ENCODE data around the gene CEACAM18. TPM values are rescaled to one million over a fixed set of nuclear protein-coding genes. Genes with fewer than 3 reads are reported as not detected.

Gene CEACAM18
- total RNA-seq, 1 experiment from 2014 or later, result not detected

DNA sequence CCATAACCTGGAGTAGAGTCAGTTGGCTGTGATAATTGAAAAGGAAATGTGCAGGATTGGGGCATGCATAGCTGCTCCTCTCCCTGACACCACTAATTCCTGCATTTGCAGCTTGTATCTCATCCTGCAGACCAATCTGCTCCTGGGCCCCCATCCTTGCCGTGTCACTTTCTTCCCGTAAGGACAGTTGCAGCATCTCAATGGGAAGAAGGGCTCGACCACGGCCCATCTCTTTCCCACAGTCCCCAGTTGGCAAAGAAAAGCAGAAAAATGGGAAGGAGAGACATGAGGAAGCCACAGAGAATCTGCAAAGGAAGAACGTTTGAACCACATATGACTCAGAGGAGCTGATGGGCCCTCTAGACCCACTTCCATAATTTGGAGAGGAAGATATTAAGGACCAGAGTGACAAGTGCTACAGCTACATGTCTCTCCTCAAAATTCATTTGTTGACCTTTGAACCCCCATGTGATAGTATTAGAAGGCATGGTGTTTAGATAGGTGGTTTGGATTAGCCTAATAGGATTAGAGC, 25.0 kb downstream of the CEACAM18 start:
- no peaks in the 10 kb centered on the region for H3K9me3 Mint-ChIP-seq (ENCODE audit: unreplicated experiment)
- CTCF ChIA-PET, result interaction anchor here (1.3 to 1.6 kb wide), 2 partner anchors 11 to 154 kb away, joined by 3 to 9 read pairs; no protein-coding TSS in a partner anchor
- BruUV-seq (replicated peaks), result no TSS peak
- no peaks in the 10 kb centered on the region for H3K4me1 Mint-ChIP-seq (ENCODE audit: insufficient read depth, unreplicated experiment)
- H3K36me3 Mint-ChIP-seq (ENCODE audit: insufficient read depth, unreplicated experiment), result no peaks in the 10 kb centered on the region
- no peak overlapping the region for H3K4me3 Mint-ChIP-seq (ENCODE audit: unreplicated experiment)
- TF ChIP-seq, protein P1, sequence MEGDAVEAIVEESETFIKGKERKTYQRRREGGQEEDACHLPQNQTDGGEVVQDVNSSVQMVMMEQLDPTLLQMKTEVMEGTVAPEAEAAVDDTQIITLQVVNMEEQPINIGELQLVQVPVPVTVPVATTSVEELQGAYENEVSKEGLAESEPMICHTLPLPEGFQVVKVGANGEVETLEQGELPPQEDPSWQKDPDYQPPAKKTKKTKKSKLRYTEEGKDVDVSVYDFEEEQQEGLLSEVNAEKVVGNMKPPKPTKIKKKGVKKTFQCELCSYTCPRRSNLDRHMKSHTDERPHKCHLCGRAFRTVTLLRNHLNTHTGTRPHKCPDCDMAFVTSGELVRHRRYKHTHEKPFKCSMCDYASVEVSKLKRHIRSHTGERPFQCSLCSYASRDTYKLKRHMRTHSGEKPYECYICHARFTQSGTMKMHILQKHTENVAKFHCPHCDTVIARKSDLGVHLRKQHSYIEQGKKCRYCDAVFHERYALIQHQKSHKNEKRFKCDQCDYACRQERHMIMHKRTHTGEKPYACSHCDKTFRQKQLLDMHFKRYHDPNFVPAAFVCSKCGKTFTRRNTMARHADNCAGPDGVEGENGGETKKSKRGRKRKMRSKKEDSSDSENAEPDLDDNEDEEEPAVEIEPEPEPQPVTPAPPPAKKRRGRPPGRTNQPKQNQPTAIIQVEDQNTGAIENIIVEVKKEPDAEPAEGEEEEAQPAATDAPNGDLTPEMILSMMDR (IDR thresholded peaks at IDR 0.05; ENCODE audit: unreplicated experiment), result no peak
- no peak overlapping the region for H3K27ac Mint-ChIP-seq (ENCODE audit: low read depth, unreplicated experiment)
- DNase-seq (ENCODE audit: unreplicated experiment), result no peak
- intact Hi-C loops (cut with micrococcal nuclease), result no loop called here
- POLR2A ChIA-PET, result no interaction called here
- H3K27me3 Mint-ChIP-seq (ENCODE audit: insufficient read depth, unreplicated experiment), result no peaks in the 10 kb centered on the region

DNA sequence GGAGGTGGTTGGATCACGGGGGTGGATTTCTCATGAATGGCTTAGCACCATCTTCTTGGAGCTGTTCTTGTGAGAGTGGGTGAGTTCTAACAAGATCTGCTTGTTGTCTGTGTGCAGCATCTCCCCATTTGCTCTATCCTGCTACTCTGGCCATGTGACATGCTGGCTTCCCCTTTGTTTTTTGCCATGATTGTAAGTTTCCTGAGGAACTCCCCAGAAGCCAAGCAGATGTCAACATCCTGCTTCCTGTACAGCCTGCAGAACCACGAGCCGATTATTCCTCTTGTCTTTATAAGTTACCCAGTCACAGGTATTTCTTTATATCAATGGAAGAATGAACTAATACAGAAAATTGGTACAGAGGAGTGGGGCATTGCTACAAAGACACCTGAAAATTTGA, 25.6 kb downstream of the CEACAM18 start:
- H3K9me3 Mint-ChIP-seq (ENCODE audit: unreplicated experiment), result no peaks in the 10 kb centered on the region
- POLR2A ChIA-PET, result no interaction called here

DNA sequence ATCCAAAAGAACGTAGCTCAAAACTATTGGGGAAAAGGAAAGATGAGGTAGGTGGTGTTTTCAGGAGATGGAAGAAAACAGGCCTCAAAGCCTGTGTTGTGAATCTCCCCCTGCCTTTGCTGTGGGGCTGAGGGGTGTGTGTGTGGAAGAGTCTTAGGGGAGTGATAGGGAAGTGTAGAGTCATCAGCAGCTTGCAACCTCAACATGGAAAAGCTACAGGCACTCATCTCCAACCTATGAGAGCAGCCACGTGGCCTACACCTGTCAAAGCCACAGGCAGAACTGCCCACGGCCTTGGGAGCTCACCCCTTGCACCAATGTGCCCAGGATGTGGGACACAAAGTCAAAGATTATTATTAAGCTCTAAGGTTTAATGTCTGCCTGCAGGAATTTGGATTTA, 27.6 kb downstream of the CEACAM18 start:
- intact Hi-C loops (cut with micrococcal nuclease), result no loop called here
- no peaks in the 10 kb centered on the region for H3K36me3 Mint-ChIP-seq (ENCODE audit: insufficient read depth, unreplicated experiment)
- TF ChIP-seq, protein P1 (IDR thresholded peaks at IDR 0.05; ENCODE audit: unreplicated experiment), result no peak
- ChIA-PET CTCF (interaction anchor here (1.0 to 2.7 kb wide), 3 partner anchors 8 to 33 kb away, joined by 3 to 14 read pairs (median 8); no protein-coding TSS in a partner anchor), POLR2A (no interaction called here)
- H3K4me1 Mint-ChIP-seq (ENCODE audit: insufficient read depth, unreplicated experiment), result no peaks in the 10 kb centered on the region
- H3K4me3 Mint-ChIP-seq (ENCODE audit: unreplicated experiment), result no peak overlapping the region
- H3K27me3 Mint-ChIP-seq (ENCODE audit: insufficient read depth, unreplicated experiment), result no peaks in the 10 kb centered on the region
- no TSS peak for BruUV-seq (replicated peaks)
- no peak overlapping the region for H3K27ac Mint-ChIP-seq (ENCODE audit: low read depth, unreplicated experiment)
- DNase-seq (ENCODE audit: unreplicated experiment), result no peak
- peaks cover 7% of the 10 kb centered on the region for H3K9me3 Mint-ChIP-seq (ENCODE audit: unreplicated experiment)

More for the DNA sequence above, 25.6 kb downstream of the CEACAM18 start:
- TF ChIP-seq, protein P1 (IDR thresholded peaks at IDR 0.05; ENCODE audit: unreplicated experiment), result no peak
- DNase-seq (ENCODE audit: unreplicated experiment), result no peak
- H3K27ac Mint-ChIP-seq (ENCODE audit: low read depth, unreplicated experiment), result no peak overlapping the region
- CTCF ChIA-PET, result interaction anchor here (1.3 to 2.2 kb wide), 3 partner anchors 11 to 153 kb away, joined by 3 to 9 read pairs (median 8); no protein-coding TSS in a partner anchor
- no peaks in the 10 kb centered on the region for H3K4me1 Mint-ChIP-seq (ENCODE audit: insufficient read depth, unreplicated experiment)
- H3K4me3 Mint-ChIP-seq (ENCODE audit: unreplicated experiment), result no peak overlapping the region
- intact Hi-C loops (cut with micrococcal nuclease), result no loop called here
- no peaks in the 10 kb centered on the region for H3K36me3 Mint-ChIP-seq (ENCODE audit: insufficient read depth, unreplicated experiment)
- no TSS peak for BruUV-seq (replicated peaks)
- no peaks in the 10 kb centered on the region for H3K27me3 Mint-ChIP-seq (ENCODE audit: insufficient read depth, unreplicated experiment)

DNA sequence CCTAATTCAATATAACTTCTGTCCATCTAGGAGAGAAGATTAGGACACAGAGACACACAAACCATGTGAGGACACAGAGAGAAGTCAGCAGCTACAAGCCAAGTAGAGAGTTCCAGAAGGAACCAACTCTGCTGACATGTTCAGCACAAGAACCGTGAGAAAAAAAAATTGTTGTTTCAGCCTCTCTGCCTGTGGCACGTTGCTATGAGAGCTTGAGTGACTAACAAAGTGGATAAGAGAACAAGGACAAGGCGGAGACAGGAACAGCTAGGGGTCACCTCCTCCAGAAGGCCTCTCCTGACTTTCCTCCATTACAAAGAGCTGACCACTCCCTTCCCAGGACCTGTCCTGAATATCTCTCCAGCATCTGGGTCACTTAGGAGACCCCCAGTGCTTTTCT, 28.9 kb downstream of the CEACAM18 start:
- Mint-ChIP-seq H3K27me3 (ENCODE audit: insufficient read depth, unreplicated experiment) (no peaks in the 10 kb centered on the region), H3K9me3 (ENCODE audit: unreplicated experiment) (peaks cover 10% of the 10 kb centered on the region), H3K27ac (ENCODE audit: low read depth, unreplicated experiment) (no peak overlapping the region), H3K4me1 (ENCODE audit: insufficient read depth, unreplicated experiment) (no peaks in the 10 kb centered on the region), H3K36me3 (ENCODE audit: insufficient read depth, unreplicated experiment) (no peaks in the 10 kb centered on the region), H3K4me3 (ENCODE audit: unreplicated experiment) (no peak overlapping the region)
- intact Hi-C loops (cut with micrococcal nuclease), result no loop called here
- POLR2A ChIA-PET, result no interaction called here
- no peak for DNase-seq (ENCODE audit: unreplicated experiment)
- CTCF ChIA-PET, result interaction anchor here (1.1 to 2.7 kb wide), 3 partner anchors 8 to 34 kb away, joined by 3 to 14 read pairs (median 4); no protein-coding TSS in a partner anchor
- BruUV-seq (replicated peaks), result no TSS peak
- TF ChIP-seq, protein P1 (IDR thresholded peaks at IDR 0.05; ENCODE audit: unreplicated experiment), result no peak
